ENCODE results near the gene LARP4.

DNA sequence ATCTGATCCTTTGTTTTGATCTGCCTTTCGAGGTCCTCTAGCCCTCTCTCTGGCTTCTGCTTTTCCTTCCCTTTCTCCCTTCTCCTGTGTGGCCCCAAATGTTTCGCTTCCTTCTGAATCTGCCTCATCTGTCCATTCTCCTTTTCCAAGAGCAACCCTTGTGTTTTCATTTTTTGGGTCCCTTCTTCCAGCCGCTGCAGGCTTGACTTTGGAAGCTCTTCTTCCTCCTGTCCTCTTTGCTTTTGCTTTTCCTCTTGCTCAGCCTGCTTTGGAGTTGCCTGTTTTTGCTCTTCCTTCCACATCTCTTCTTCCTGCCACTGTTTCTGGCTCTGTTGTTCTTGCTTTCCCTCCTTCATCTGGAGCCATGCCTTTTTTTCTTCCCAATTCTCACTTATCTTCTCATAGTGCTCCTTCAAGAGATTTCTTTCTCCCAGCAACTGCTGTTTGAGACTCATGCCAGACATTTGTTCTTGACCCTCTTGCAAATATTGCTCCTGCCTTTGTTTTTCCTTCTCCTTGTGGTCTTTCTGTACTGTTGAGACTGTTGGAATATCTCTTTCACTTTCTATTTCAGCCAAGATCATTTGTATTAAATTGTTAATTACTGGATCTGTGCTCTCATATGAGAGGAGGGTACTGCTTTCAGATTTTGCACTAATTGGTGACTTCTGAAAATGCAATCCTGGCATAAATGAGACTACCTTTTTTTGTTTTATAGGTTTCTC, 46.7 kb upstream of the LARP4 start:
- TF ChIP-seq, protein P1, sequence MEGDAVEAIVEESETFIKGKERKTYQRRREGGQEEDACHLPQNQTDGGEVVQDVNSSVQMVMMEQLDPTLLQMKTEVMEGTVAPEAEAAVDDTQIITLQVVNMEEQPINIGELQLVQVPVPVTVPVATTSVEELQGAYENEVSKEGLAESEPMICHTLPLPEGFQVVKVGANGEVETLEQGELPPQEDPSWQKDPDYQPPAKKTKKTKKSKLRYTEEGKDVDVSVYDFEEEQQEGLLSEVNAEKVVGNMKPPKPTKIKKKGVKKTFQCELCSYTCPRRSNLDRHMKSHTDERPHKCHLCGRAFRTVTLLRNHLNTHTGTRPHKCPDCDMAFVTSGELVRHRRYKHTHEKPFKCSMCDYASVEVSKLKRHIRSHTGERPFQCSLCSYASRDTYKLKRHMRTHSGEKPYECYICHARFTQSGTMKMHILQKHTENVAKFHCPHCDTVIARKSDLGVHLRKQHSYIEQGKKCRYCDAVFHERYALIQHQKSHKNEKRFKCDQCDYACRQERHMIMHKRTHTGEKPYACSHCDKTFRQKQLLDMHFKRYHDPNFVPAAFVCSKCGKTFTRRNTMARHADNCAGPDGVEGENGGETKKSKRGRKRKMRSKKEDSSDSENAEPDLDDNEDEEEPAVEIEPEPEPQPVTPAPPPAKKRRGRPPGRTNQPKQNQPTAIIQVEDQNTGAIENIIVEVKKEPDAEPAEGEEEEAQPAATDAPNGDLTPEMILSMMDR (IDR thresholded peaks at IDR 0.05) = no peak
- no peak for TF ChIP-seq POLR2A (IDR thresholded peaks at IDR 0.05)
